Thoracic aorta (tissue), 2 donors: ENCODE data around the gene HLA-C. TPM values are rescaled to one million over a fixed set of nuclear protein-coding genes. Genes with fewer than 3 reads are reported as not detected.
"Not testable (repeated sequence)": the region's sequence is repeated elsewhere in the genome, so short reads cannot be mapped to it uniquely, and the experiment has no call there.

Experiments used
- ATAC-seq: fragments of 150-250 bp; one replicate; pipeline ENCODE4 v1.8.0; 2017; ENCODE audit warnings: low read depth; ENCODE audit not compliant: insufficient number of reproducible peaks, low FRiP score
- DNase-seq: peaks from one replicate; pipeline ENCODE4 v3.0.0-alpha.2; 2020; ENCODE audit warnings: low spot score
- H3K27ac ChIP-seq, 2 donors: fragments of 200-600 bp; sonication (generic); 1 replicate in 1 of 2; 2 replicates in 1 of 2; pipeline ENCODE4 v1.5.1; 2016; ENCODE audit warnings: mild to moderate bottlenecking in 2 of 2, moderate library complexity in 2 of 2
- H3K27me3 ChIP-seq: fragments of 200-600 bp; sonication (generic); replicated peaks from 2 replicates; pipeline ENCODE4 v1.6.0; 2016; ENCODE audit warnings: mild to moderate bottlenecking; ENCODE audit not compliant: insufficient read depth
- H3K36me3 ChIP-seq: fragments of 200-600 bp; sonication (generic); one replicate; pipeline ENCODE4 v1.5.1; 2016
- H3K4me1 ChIP-seq, 2 donors: fragments of 200-600 bp; sonication (generic); 1 replicate in 1 of 2; 2 replicates in 1 of 2; pipeline versions ENCODE4 v1.5.1 to v1.6.0; 2016; ENCODE audit warnings: low read depth in 2 of 2, mild to moderate bottlenecking in 1 of 2; ENCODE audit not compliant: control insufficient read depth in 1 of 2
- H3K4me3 ChIP-seq: fragments of 200-600 bp; sonication (generic); 2 replicates; pipeline ENCODE4 v1.5.1; 2016; ENCODE audit warnings: mild to moderate bottlenecking
- H3K9me3 ChIP-seq: fragments of 200-600 bp; sonication (generic); 2 replicates; pipeline ENCODE4 v1.5.1; 2016
- CTCF ChIP-seq: fragments of 200-600 bp; sonication (generic); IDR thresholded peaks from one replicate; pipeline ENCODE4 v1.5.1; 2019; ENCODE audit warnings: antibody characterized with exemption
- total RNA-seq, 2 donors: library from RNA; depleted of rRNA; stranded (reverse); fragments of >200 nt; gene quantifications; one replicate each; pipeline versions ENCODE4 v1.1.0 to v1.2.3, GENCODE V29; 2016

Gene HLA-C
- total RNA-seq, 2 donors from 2014 or later: 321 to 782 TPM

- ATAC-seq (no peak), DNase-seq (no peak)
- Histone ChIP-seq H3K27ac (no peak overlapping the region), H3K4me3 (no peak overlapping the region), H3K36me3 (no peaks in the 10 kb centered on the region), H3K4me1 (no peaks in the 10 kb centered on the region), H3K9me3 (no peaks in the 10 kb centered on the region), H3K27me3 (no peaks in the 10 kb centered on the region)
- TF ChIP-seq CTCF: no peak
Observed at GRCh38 chr6:31287619-31288018, 15.7 kb upstream of the HLA-C start.

- DNase-seq (no peak), ATAC-seq (no peak)
- Histone ChIP-seq H3K27ac (no peak overlapping the region), H3K4me3 (no peak overlapping the region), H3K9me3 (no peaks in the 10 kb centered on the region), H3K27me3 (no peaks in the 10 kb centered on the region), H3K36me3 (no peaks in the 10 kb centered on the region), H3K4me1 (no peaks in the 10 kb centered on the region)
- TF ChIP-seq CTCF: no peak
Observed at GRCh38 chr6:31285982-31286381, 14.1 kb upstream of the HLA-C start.

- DNase-seq (no peak), ATAC-seq (no peak)
- H3K4me1 ChIP-seq: no peaks in the 10 kb centered on the region
- TF ChIP-seq CTCF: no peak
- H3K4me3 ChIP-seq: no peak overlapping the region
- no peaks in the 10 kb centered on the region for H3K9me3 ChIP-seq
- H3K36me3 ChIP-seq: no peaks in the 10 kb centered on the region
- no peaks in the 10 kb centered on the region for H3K27me3 ChIP-seq
- no peak overlapping the region for H3K27ac ChIP-seq
Observed at GRCh38 chr6:31285486-31285885, 13.6 kb upstream of the HLA-C start.

- H3K27me3 ChIP-seq, ATAC-seq, H3K27ac ChIP-seq, H3K9me3 ChIP-seq, DNase-seq, H3K4me3 ChIP-seq, H3K4me1 ChIP-seq, H3K36me3 ChIP-seq: not testable (repeated sequence)
Observed at GRCh38 chr6:31279647-31280046, 7.8 kb upstream of the HLA-C start.

- peaks cover 0 to 8% of the 10 kb centered on the region in 2 donors for H3K4me1 ChIP-seq
- no peak for TF ChIP-seq CTCF
- DNase-seq (no peak), ATAC-seq (no peak)
- peak overlapping the region in 1 of 2 donors; percentile 96 for H3K27ac ChIP-seq
- H3K9me3 ChIP-seq: no peaks in the 10 kb centered on the region
- H3K4me3 ChIP-seq: peak overlapping the region; percentile 80
- no peaks in the 10 kb centered on the region for H3K36me3 ChIP-seq
- H3K27me3 ChIP-seq: no peaks in the 10 kb centered on the region
Observed at GRCh38 chr6:31272836-31273626, 1.1 kb upstream of the HLA-C start.

GRCh38 chr6:31272436-31272835, 544 bp upstream of the HLA-C start:
- Histone ChIP-seq H3K9me3 (no peaks in the 10 kb centered on the region), H3K36me3 (no peaks in the 10 kb centered on the region), H3K27me3 (no peaks in the 10 kb centered on the region), H3K27ac (peak overlapping the region; percentile 86 to 96), H3K4me1 (peaks cover 0 to 8% of the 10 kb centered on the region in 2 donors), H3K4me3 (peak overlapping the region; percentile 80)
- DNase-seq (no peak), ATAC-seq (no peak)
- no peak for TF ChIP-seq CTCF
